Glutamatergic neuron (in vitro differentiated cells): ENCODE results near the gene ZFR2. TPM values are rescaled to one million over a fixed set of nuclear protein-coding genes. Genes with fewer than 3 reads are reported as not detected.

Experiments
- DNase-seq: peaks from one replicate; pipeline ENCODE4 v3.0.0; 2022
- H3K27ac Mint-ChIP-seq: one replicate; pipeline ENCODE4 v1.8.0; 2020; ENCODE audit warnings: mild to moderate bottlenecking, mixed read lengths, inconsistent platforms; ENCODE audit not compliant: unreplicated experiment
- H3K27me3 Mint-ChIP-seq: one replicate; pipeline ENCODE4 v1.8.0; 2020; ENCODE audit warnings: mild to moderate bottlenecking, moderate library complexity, mixed read lengths, inconsistent platforms; ENCODE audit not compliant: unreplicated experiment
- H3K36me3 Mint-ChIP-seq: one replicate; pipeline ENCODE4 v1.8.0; 2020; ENCODE audit warnings: mild to moderate bottlenecking, mixed read lengths, inconsistent platforms; ENCODE audit not compliant: unreplicated experiment
- H3K4me1 Mint-ChIP-seq: one replicate; pipeline ENCODE4 v1.8.0; 2020; ENCODE audit warnings: mild to moderate bottlenecking, low read depth, mixed read lengths, inconsistent platforms; ENCODE audit not compliant: unreplicated experiment
- H3K4me3 Mint-ChIP-seq: one replicate; pipeline ENCODE4 v1.8.0; 2020; ENCODE audit warnings: mild to moderate bottlenecking, mixed read lengths, inconsistent platforms; ENCODE audit not compliant: unreplicated experiment
- H3K9me3 Mint-ChIP-seq: one replicate; pipeline ENCODE4 v1.8.0; 2020; ENCODE audit warnings: mild to moderate bottlenecking, moderate library complexity, mixed read lengths, inconsistent platforms; ENCODE audit not compliant: unreplicated experiment
- CTCF ChIP-seq: fragments of 200-600 bp; sonication (generic); IDR thresholded peaks from one replicate; pipeline ENCODE4 v1.5.0; 2021; ENCODE audit not compliant: partially characterized antibody, unreplicated experiment
- total RNA-seq: library from RNA; stranded (reverse); fragmentation: NEBNext Ultra II Directional; extraction: Animal tissue kit (Norgen Biotek cat#: 25700); gene quantifications from one replicate; pipeline ENCODE4 v1.2.1, GENCODE V29; 2021; ENCODE audit not compliant: unreplicated experiment

ZFR2 gene
- total RNA-seq, 1 donor from 2014 or later: 8.9 TPM

- peak overlapping the region; percentile 38 for H3K4me3 Mint-ChIP-seq
- DNase-seq: no peak
- no peak overlapping the region for H3K27ac Mint-ChIP-seq
- no peak for TF ChIP-seq CTCF
- H3K36me3 Mint-ChIP-seq: no peaks in the 10 kb centered on the region
- peaks cover 3% of the 10 kb centered on the region for H3K4me1 Mint-ChIP-seq
- peaks cover 13% of the 10 kb centered on the region for H3K27me3 Mint-ChIP-seq
- peaks cover 7% of the 10 kb centered on the region for H3K9me3 Mint-ChIP-seq
Observed at GRCh38 chr19:3866910-3867638, 1.8 kb downstream of the ZFR2 start.

GRCh38 chr19:3863648-3864047 lies 5.2 kb downstream of the ZFR2 start:
- peak; percentile 26 for DNase-seq

GRCh38 chr19:3862826-3863500 lies 5.9 kb downstream of the ZFR2 start:
- TF ChIP-seq CTCF: no peak

More at GRCh38 chr19:3863648-3864047, 5.2 kb downstream of the ZFR2 start:
- no peak overlapping the region for H3K4me3 Mint-ChIP-seq
- H3K9me3 Mint-ChIP-seq: peaks cover 4% of the 10 kb centered on the region
- no peak overlapping the region for H3K27ac Mint-ChIP-seq
- H3K36me3 Mint-ChIP-seq: no peaks in the 10 kb centered on the region
- H3K27me3 Mint-ChIP-seq: peaks cover 4% of the 10 kb centered on the region
- H3K4me1 Mint-ChIP-seq: peaks cover 3% of the 10 kb centered on the region
- TF ChIP-seq CTCF: no peak

GRCh38 chr19:3860499-3860898 lies 8.3 kb downstream of the ZFR2 start:
- Mint-ChIP-seq H3K27ac (no peak overlapping the region), H3K27me3 (peaks cover 2% of the 10 kb centered on the region)
- no peak for TF ChIP-seq CTCF

More at GRCh38 chr19:3862826-3863500, 5.9 kb downstream of the ZFR2 start:
- H3K4me1 Mint-ChIP-seq: peaks cover 3% of the 10 kb centered on the region
- no peak for DNase-seq
- H3K4me3 Mint-ChIP-seq: no peak overlapping the region
- H3K36me3 Mint-ChIP-seq: no peaks in the 10 kb centered on the region
- H3K27ac Mint-ChIP-seq: no peak overlapping the region
- peaks cover 4% of the 10 kb centered on the region for H3K9me3 Mint-ChIP-seq
- H3K27me3 Mint-ChIP-seq: peaks cover 4% of the 10 kb centered on the region

More at GRCh38 chr19:3860499-3860898, 8.3 kb downstream of the ZFR2 start:
- Mint-ChIP-seq H3K4me1 (no peaks in the 10 kb centered on the region), H3K9me3 (peaks cover 2% of the 10 kb centered on the region), H3K4me3 (no peak overlapping the region), H3K36me3 (peaks cover 4% of the 10 kb centered on the region)
- DNase-seq: no peak
